A172 (cell line): ENCODE measurements around the gene ZFHX3. TPM values are rescaled to one million over a fixed set of nuclear protein-coding genes. Genes with fewer than 3 reads are reported as not detected.

Source experiments
- DNase-seq: peaks from one replicate; pipeline ENCODE4 v3.0.0-alpha.2; 2015; ENCODE audit warnings: low spot score
- total RNA-seq: library from RNA; depleted of rRNA; stranded (reverse); fragments of >200 nt; shearing (Covaris generic); gene quantifications from 2 replicates; pipeline ENCODE4 v1.2.3, GENCODE V29; 2014

ZFHX3 gene
- total RNA-seq, 1 experiment from 2014 or later = 2.5 TPM

DNA sequence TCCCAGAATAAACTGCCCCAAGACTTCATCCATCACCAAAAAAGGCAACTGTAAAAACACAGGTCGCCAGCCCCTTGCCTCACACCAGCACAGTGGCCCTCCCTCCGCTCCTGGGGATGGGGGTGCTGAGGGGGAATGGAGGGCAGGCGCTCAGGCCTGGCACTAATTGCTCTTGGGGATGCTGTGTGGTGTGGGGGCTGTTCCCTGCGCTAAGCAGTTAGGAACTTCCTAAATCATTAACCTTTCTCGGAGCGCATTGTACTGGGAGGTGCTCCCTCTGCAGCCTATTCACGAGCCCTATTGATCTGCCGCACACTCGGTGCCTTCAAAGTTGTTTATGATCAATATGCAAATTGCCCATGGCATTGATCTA is 199.9 kb downstream of the ZFHX3 start:
- DNase-seq = no peak

GRCh38 chr16:72847187-72848027 is 200.5 kb downstream of the ZFHX3 start:
- DNase-seq = peak; percentile 34

- DNase-seq = no peak
Observed at GRCh38 chr16:72846594-72846993, 201.3 kb downstream of the ZFHX3 start.

- no peak for DNase-seq
Observed at GRCh38 chr16:72845322-72846020, 202.5 kb downstream of the ZFHX3 start.

DNA sequence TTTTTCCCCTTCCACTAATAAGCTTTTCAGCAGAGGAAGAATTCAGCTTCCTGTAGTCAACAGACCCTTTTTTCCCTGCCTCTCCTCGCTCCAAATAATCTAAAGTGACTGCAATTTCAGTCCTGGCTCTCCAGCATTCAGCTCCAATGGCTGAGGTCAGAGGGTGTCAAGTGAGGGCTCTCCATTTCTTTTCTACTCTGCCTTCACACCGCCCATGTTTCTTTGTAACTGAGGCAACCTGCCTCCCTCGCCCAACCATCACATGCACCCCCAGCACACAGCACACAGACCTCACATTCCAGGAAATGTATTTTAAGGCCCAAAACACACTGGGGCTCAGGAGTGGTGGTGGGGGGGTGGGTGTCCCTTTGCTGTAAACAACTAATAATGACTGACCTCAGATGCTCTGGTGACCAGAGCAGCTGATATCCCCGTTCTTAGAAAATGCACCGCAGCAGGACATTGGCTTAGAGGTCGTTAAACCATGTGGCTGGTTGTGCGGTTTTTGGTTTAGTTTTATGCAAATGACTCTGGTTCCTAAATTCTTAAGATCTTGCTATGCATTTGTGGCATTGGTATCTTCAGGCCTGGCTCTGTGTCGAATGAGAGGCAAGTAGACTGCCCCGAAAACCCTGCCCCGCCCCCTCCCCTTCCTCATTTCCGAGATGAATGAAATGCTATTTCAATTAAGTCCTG is 203.6 kb downstream of the ZFHX3 start:
- no peak for DNase-seq

- no peak for DNase-seq
Observed at GRCh38 chr16:72841506-72841905, 206.4 kb downstream of the ZFHX3 start.

GRCh38 chr16:72840631-72841381 is 207.1 kb downstream of the ZFHX3 start:
- no peak for DNase-seq

GRCh38 chr16:72838951-72839350 is 209.0 kb downstream of the ZFHX3 start:
- DNase-seq = no peak

- no peak for DNase-seq
Observed at GRCh38 chr16:72838586-72838910, 209.4 kb downstream of the ZFHX3 start.

- DNase-seq = no peak
Observed at GRCh38 chr16:72837846-72838585, 209.9 kb downstream of the ZFHX3 start.

DNA sequence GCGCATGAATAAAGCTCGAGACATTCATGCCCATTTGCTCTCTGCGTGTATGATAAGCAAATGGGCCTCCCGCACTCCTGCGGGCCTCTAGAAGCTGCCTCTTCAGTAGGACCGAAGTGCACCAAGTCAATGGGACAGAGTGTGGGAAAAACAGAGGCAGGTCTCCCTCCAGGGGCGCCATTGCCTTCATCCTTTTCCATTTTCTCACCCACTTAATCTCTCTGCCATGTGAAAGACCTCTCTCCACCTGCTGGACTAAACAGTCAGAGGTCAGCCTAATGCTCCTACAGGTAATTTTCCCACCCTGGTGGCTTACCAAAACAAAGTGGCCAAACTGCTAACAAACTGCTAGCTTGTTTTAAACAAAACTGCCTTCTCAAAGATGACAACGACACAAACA is 210.9 kb downstream of the ZFHX3 start:
- no peak for DNase-seq

DNA sequence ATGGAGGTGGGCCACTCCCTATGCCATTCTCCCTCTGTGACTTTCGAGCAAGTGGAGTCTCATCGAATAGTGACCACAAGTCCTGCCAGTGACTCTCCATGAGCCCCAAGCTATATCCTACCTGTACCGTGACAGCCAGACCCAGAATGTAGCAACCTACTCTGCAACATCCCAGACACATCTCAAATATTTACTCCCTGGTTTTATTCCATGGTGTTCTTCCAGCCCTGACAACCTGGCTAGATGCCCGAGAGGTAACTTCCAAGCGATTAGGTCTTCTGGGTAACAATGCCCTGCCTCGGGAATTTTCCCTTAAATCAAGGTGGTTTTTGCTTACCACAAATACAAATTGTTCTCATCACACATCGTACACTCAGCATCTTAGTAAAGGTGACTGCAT is 211.7 kb downstream of the ZFHX3 start:
- no peak for DNase-seq

DNA sequence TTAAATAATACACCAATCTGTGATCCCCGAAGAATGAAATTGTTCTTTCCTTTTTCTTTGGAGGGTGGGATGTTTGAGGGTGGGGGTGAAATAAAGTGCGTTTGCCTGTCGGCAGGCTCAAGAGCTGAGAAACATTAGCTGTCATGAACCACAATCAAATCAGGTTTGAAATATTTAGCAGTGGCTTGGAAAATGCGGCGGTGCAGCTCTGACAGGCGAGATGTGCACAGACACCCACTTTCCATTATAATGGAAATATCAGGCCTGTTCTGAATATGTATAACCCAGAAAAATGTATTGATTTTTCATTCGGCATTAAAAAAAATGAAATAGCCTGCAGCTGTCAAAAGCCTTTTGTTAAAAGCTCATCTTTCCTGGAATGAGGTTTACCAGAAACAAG is 212.8 kb downstream of the ZFHX3 start:
- no peak for DNase-seq

DNA sequence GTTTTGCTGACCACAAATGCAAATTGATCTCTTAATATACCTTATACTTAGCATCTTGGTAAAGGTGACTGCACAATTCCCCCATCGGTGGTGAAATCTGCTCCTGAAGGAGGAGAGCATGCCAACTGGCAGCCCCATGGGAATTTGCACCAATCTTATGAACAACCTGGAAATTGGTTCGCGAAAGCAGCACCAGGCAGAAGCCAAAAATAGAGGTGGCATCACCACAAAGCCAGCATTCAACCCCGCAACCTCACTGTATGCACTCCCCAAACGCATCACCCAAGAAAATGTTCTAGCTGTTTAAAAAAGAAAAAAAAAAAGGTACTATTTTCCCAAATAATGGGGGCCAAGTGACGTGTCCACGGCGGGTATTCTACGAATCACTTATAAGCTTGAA is 213.4 kb downstream of the ZFHX3 start:
- no peak for DNase-seq

- DNase-seq = no peak
Observed at GRCh38 chr16:72833969-72834368, 214.0 kb downstream of the ZFHX3 start.

DNA sequence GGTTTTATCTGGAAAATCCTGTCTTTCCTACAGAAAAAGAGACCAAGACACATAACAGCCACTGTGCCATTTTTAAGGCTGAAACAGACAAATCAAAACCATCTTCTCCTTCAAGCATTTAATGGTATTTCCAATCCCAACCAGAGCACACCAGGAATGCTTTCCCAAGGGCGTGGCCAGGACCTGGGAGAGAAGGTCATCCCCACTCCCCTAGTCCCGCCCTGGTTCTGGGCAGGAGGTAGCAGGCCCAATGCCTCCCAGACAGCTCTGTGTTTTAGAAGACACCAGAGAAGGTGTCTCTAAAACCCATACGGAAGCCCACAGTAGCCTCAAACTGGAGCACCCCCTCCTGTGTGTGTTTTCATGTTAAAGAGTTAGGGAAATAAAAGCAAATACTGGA is 214.4 kb downstream of the ZFHX3 start:
- no peak for DNase-seq

GRCh38 chr16:72832621-72833248 is 215.2 kb downstream of the ZFHX3 start:
- peak; percentile 62 for DNase-seq

DNA sequence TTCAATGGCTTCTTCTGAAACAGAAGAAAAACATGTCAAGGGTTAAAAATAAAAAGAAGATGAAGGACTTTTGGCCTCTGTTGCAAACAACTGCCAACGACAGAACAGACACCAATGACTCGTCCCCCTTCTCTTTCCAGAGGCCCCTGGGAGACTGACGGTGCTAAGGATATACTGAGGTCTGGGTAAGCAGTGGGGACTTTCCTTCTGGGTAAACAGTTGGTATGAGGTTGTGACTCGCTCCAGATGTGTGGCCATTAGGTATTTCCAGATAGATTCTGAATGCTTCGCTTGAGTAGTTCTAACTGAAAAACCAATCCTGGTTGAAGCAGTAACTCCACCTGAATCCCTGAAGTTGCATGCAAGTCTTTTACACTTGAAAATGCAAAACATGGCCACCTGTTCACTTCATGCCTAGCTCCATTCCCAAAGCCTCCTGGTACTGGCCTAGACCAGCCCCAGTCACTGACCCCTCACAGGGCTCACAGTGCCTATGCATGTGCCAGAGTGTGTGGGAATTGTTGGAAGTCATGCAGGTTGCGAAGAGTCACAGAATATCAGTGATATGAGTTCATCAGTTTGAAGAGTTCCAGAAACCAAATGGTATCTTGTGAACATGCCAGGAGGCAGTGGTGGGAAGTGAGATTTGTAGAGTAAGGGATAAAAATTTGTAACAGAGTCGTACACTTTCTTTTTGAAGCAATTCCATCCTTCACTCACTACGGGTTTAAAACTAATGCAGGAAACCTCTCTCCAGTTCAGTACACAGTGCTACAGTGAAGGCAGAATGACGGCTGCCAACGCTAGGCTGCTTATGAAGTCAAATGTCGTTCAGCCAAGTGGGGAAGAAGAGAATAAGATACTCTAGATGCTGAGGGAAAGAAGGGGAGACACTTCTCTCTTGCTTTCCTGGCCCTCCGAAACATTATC is 217.8 kb downstream of the ZFHX3 start:
- peak; percentile 23 for DNase-seq

DNA sequence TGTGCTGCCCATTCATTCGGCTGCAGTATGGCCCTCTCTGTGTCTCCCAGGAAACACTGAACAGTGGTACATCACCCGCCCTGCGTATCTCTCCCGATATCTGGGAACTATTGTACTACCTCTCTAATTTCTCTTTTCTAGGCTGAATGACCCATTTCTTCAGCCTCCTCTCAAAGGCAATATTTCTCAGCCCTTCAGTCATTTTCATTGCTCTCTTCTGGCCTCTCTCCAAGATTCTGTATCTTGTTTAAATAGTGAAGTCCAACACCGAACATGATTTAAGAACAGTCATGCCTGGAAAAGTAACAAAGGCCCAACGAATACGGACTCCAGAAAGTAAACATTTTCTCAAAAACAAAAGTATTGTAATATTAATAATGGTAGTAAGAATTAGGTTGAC is 220.1 kb downstream of the ZFHX3 start:
- no peak for DNase-seq
